Activated CD8-positive, alpha-beta memory T cell treated with anti-CD3 and anti-CD28 coated beads for 36 hours (primary cell): ENCODE data around the gene NRG2. TPM values are rescaled to one million over a fixed set of nuclear protein-coding genes. Genes with fewer than 3 reads are reported as not detected.

Source experiments
- CTCF ChIA-PET: fragments of 350-600 bp; sonication (Branson Sonifier 250); formaldehyde crosslinking; loops from one replicate; lab custom pipeline; 2021; ENCODE audit warnings: antibody characterized with exemption; lab: Charles Lee
- POLR2A ChIA-PET: fragments of 350-600 bp; sonication (Branson Sonifier 250); formaldehyde crosslinking; loops from one replicate; lab custom pipeline; 2021; ENCODE audit warnings: antibody characterized with exemption; lab: Charles Lee
- total RNA-seq, 2 experiments: library from RNA; stranded (reverse); gene quantifications; one replicate each; pipeline ENCODE4 v1.2.3, GENCODE V29; 2021

Gene NRG2
- total RNA-seq, 2 experiments from 2014 or later, result 0.15 to 0.17 TPM

DNA sequence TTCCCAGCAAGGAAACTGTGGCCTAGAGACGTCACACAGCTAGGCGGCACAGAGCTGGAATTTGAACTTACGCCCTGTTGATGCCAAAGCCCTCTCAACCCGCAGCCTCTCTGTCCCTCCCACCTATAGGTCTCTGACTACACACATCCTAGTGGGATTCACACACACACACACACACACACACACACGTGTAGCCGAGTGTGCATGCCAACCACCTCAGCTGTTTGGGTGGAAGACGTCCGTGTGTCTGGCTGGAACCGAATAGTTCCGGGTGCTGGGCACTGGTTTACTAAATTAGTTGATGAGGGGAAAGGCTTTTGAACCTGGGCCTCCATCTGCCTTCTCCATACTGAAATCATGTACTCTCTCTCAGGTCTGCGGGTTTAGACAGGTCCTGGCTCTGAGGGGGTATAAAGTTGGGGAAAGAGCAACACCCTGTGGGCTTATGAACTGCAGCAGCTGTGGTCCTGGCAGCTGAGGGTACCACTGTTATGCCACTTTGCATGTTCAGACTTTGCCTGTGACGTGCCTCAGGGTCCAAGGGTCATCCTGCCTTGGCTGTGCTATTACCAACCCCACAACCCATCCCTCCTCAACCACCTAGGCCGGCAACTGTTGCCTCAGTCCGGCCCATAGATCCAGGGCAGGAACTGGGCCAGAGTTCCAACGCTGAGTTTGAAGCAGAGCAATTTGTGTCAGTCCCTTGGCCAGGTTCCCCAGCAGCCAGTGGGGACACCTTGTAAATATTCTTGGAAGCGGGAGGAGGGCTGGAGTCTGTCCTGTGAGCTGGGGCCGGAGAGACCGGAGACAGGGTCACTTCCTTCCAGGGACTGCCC lies 197.0 kb downstream of the NRG2 start:
- CTCF ChIA-PET, result interaction anchor here (0.7 to 5.0 kb wide), 4 partner anchors 59 to 122 kb away, joined by 4 to 32 read pairs (median 4); no protein-coding TSS in a partner anchor
- POLR2A ChIA-PET, result no interaction called here

DNA sequence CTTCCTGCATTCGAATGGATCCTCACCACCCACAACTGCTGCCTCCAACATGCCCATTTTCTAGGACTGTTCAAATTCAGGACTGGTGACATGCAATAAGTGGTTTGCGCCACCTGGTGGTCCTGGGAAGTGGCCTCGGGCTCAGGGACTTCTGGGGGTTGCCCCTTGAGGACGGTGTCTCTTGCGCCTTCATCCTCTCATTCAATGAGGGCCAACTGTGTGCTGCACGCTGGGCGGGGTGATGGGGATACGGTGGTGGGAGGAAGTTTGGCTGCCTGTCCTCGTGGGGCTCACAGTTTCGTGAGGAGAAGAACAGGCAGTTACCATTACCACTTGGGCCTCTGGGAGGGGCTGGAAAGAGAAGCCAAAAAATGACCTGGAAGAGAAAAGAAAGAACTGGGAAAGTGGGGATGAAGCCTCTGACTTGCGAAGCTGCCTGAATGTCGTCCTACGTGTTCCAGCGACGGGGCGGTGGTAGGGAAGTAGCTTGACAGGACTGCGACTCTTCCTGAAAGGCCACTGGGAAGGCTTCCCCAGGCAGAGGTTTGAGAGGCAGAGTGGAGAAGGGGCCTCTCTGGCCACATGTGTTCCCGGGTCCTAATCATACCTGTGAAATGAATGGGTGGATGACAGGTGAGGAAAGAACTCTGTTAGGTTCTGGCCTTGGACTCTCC lies 198.5 kb downstream of the NRG2 start:
- ChIA-PET CTCF (interaction anchor here (0.9 to 5.0 kb wide), 8 partner anchors 8 to 124 kb away, joined by 3 to 32 read pairs (median 4); no protein-coding TSS in a partner anchor), POLR2A (no interaction called here)

DNA sequence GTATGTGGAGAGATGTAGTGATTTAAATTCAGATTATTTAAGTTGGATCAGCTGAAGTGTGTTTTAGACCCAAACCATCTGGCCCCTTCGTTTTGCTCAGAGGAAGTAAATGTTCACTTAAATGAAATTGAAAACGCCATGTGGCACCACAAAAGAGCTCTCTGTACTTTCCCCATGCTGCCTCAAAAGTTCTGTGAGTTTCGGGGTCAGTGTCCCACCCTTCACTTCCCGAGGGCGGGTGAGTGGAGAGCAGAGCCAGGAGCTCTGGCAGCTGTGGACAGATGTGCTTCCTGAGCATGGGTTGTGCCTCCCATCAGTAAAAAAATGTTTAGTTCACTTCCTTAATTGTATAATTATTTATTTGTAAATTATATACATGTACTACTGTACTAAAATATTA lies 199.1 kb downstream of the NRG2 start:
- POLR2A ChIA-PET, result no interaction called here
- CTCF ChIA-PET, result interaction anchor here (0.5 to 5.0 kb wide), 9 partner anchors 9 to 125 kb away, joined by 3 to 32 read pairs (median 3); no protein-coding TSS in a partner anchor

DNA sequence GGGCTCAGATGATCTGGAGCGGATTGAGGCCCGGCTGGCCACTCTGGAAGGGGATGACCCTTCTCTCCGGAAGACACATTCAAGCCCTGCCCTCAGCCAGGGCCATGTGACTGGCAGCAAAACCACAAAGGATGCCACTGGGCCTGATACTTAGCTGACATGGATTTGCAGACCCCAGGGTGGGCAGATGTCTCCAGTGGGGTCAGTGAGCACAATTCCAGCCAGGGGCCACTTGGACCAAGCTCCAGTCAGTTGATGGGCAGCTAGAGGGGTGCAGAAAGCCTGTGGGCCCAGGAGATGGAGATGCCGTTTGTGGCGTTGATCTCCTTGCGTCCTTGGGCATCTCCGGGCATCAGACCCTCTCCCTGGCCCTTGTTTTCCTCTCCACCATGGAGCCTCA lies 200.8 kb downstream of the NRG2 start:
- ChIA-PET CTCF (interaction anchor here (1.4 to 5.0 kb wide), 3 partner anchors 46 to 77 kb away, joined by 3 to 32 read pairs (median 6); partner anchors contain the start of gene PSD2), POLR2A (no interaction called here)

DNA sequence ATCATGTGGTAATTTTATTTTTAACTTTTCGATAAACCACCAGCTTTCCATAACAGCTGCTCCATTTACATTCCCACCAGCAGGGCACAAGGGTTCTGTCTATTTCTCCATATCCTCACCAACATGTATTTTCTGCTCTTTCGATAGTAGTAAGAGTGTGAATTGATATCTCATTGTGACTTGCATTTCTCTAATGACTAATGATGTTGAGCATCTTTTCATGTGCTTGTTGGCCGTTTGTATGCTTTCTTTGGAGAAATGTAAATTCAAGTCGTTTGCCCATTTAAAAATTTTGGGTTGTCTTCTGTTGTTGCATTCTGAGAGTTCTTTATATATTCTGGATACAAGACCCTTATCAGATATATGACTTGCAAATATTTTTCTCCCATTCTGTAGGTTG lies 201.6 kb downstream of the NRG2 start:
- CTCF ChIA-PET, result interaction anchor here (1.4 kb wide), 1 partner anchor 46 kb away, joined by 3 read pairs; the partner anchor contains the start of gene PSD2
- POLR2A ChIA-PET, result no interaction called here

DNA sequence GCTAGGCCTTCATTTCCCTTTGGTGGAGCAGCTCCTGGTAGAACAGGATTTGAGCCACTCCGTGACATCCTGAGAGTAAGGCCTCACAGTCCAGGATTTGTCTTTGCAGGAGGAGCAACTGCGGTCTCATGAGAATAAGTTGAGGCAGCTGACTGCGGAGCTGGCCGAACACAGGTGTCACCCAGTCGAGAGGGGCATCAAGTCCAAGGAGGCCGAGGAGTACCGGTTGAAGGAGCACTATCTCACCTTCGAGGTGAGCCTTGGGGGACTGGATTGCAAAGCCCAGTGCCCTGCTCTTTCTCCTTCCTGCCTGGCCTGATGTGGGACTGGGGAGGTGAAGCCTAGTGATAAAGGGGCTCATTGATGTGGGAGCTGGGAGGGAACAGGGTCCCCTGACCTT lies 203.2 kb downstream of the NRG2 start:
- CTCF ChIA-PET, result interaction anchor here (1.4 to 1.7 kb wide), 2 partner anchors 53 to 128 kb away, joined by 3 read pairs; no protein-coding TSS in a partner anchor
- POLR2A ChIA-PET, result no interaction called here

DNA sequence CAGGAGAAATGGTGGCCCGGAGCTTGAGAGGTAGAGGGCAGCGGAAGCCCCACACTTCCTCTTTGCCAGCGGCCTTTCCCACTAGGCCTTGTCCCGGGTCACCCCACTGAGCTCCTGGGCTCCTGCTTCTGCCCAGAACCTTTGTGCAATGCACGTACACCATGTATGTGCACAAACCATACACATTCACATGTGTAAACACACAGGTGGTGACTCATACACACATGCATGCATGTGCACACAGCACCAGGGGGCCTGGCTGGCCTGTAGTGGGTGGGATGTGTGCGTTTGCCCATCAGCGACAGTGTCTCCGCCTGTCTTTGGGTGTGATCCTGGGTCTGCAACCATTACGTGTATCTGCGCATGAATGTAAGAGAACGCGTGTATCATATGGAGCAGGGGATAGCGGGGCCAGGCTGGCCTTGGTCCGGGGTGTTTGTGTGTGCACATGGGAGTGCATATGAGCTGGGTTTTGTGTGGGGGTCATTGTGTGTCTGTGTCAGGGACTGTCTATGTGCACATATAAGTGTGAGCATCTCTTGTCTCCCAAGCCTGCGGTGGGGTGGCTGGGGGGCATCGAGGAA lies 203.8 kb downstream of the NRG2 start:
- CTCF ChIA-PET, result interaction anchor here (1.4 to 1.7 kb wide), 2 partner anchors 52 to 129 kb away, joined by 3 read pairs; no protein-coding TSS in a partner anchor
- POLR2A ChIA-PET, result no interaction called here

DNA sequence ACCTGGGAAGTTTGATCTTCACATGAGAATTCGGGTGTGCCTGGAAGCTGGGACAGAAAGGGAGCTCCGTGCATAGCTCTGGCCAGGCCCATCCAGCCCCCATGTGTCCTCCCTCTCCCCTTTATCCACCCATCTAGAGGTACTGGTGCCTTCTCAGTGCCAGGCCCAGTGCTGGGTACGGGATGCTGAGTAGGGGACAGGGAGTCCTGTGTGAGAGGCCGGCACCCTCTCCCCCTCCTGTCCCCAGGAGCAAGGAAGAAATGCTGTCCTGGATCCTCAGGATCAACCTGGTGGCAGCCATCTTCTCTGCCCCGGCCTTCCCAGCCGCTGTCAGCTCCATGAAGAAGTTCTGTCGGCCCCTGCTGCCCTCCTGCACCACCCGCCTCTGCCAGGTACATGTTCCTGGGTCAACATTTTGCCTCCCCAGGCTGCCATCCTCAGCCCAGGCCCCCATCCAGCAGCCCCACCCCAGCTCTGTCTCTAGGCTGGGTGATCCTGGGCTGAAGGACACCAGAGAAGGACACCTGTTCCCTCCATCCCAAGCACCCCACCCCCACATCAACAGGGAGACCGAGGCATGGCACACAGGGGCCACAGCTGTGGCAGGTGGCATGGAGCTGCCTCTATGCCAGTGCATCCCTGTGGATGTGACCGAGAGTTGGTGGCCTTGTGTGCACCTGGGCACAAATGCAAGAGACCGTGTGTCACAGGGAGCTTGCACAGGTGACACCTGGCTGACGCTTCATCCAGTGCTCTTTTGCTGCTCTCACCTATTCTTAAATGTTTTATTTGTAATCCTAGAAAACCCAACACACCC lies 204.5 kb downstream of the NRG2 start:
- POLR2A ChIA-PET, result no interaction called here

DNA sequence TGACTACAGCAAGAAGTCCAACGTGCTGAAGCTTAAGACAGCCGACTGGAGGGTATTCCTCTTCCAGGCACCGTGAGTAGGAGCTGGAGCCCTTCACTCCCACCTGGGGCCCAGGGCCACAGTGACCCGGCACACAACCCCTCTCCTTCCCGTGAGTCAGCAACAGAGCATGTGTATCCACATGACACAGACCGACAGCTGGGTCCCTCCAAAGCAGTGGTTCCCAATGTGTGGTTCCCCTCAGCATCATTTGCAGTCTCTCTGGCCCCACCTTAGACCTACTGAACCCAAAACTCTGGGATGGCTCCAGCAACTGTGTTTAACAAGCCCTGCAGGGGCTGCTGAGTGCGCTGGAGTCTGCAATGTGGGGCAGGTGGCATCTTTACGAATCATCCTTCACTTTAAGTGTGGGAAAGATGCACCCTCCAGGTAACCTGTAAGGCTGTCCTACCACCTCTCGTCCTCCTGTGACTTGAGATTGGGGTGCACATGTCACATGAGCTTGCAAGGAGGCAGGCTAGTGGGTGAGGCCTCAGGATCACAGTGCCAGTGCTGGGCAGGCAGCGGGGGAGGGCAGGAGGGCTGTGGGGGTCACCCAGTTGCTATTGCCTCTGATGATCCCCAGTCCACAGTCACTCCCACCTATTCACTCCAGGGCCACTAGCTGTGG lies 205.3 kb downstream of the NRG2 start:
- ChIA-PET CTCF (interaction anchor here (1.2 kb wide), 1 partner anchor 129 kb away, joined by 4 read pairs; no protein-coding TSS in a partner anchor), POLR2A (no interaction called here)

More for the DNA sequence above, 204.5 kb downstream of the NRG2 start:
- CTCF ChIA-PET, result interaction anchor here (1.2 to 1.7 kb wide), 3 partner anchors 51 to 130 kb away, joined by 3 to 4 read pairs (median 3); no protein-coding TSS in a partner anchor

DNA sequence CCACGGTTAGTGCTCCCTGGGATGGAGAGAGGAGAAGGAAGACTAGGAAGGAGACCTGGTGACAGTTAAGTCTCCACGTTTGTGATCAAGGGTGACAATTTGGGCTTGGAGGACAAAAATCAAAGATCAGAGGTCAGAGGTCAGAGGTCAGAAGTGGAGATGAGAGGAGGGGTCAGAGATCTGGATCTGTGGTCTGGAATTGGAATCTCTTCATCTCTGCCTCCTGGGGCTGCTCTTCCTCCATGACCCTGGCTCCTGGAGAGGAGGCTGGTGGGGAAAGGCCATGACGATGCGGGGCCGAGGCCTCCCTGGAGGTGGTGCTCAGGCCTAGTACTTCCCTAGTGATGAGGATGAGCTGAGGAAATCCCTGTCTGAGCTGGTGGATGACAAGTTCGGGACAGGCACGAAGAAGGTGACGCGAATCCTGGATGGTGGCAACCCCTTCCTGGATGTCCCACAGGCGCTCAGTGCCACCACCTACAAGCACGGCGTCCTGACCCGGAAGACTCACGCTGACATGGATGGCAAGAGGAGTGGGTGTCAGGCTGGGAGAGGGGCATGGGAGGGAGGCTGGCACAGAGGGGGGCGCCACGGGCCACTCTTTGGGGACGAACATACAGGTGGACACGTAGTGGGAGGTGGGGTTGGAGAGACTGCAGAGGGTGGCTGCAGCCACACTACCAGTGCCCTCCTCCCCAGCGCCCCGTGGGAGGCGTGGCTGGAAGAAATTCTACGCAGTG lies 206.5 kb downstream of the NRG2 start:
- POLR2A ChIA-PET, result no interaction called here

DNA sequence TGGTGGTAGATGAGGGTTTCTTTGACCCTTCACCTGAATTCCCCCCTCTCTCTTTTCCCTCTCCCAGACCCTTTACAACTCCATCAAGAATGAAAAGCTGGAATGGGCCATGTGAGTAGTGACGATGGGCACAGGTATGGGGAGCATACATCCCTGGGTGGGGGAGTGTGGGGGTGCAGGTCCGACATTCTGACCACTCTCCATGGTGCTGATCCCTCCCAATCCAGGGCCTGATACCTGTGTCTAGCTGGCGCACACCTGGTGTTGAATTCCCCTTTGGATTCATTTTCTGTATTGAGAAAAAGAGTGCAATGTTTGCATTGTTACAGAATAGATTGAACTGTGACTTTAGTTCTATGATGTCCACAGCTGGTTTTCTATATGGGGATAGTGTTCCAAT lies 207.4 kb downstream of the NRG2 start:
- ChIA-PET CTCF (interaction anchor here (0.6 kb wide), 1 partner anchor 322 kb away, joined by 5 read pairs; no protein-coding TSS in a partner anchor), POLR2A (no interaction called here)

More for the DNA sequence above, 206.5 kb downstream of the NRG2 start:
- CTCF ChIA-PET, result no interaction called here

DNA sequence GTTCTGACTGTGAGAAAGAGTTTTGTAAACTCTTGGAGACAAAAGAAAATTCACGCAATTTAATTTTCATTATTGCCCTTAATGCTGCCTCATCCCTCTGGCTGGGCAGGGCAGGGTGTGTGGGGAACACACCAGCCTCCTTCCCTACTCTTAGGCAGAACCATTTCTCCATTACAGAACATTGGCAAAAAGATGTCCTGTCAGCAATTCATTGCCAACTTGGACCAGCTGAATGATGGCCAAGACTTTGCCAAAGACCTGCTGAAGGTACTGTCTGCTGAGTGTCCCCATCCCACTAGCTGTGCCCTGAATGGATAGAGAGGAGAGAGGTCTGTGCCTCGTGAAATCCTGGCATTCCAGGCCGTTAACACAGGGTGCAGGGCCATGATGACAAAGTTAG lies 209.6 kb downstream of the NRG2 start:
- CTCF ChIA-PET, result interaction anchor here (2.0 kb wide), 1 partner anchor 135 kb away, joined by 4 read pairs; no protein-coding TSS in a partner anchor
- POLR2A ChIA-PET, result no interaction called here

DNA sequence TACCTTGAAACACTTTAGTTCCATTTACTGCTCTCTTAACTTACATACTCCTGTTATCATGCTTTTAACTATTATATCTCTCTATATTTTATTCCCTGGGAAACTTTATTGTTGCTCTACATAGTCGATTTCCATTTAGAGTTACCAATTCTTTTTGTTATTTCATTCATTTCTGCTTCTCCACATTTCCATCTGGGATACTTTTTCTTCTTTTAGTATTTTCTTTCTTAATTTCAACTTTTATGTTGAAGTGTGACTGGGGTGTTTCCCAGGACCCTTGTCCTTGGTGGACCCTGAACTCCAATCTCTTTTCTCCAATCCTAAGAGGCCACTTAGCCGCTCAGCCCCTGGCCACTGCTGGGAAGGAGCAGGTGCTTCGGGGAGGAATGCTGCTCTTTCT lies 211.5 kb downstream of the NRG2 start:
- CTCF ChIA-PET, result no interaction called here

DNA sequence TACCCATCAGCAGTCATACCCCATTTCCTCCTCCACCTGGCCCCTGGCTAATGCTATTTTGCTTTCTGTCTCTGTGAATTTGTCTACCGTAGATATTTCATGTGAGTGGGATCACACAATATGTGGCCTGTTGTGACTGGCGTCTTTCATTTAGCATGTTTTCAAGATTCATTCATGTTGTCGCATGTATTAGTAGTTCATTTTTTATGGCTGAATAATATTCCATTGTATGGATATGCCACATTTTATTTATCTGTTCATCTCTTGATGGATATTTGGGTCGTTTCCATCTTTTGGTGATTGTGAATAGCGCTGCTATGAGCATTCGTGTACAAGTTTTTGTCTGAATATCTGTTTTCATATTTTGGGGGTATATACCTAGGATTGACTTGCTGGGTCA lies 213.6 kb downstream of the NRG2 start:
- CTCF ChIA-PET, result no interaction called here
- POLR2A ChIA-PET, result no interaction called here

More for the DNA sequence above, 211.5 kb downstream of the NRG2 start:
- POLR2A ChIA-PET, result no interaction called here

DNA sequence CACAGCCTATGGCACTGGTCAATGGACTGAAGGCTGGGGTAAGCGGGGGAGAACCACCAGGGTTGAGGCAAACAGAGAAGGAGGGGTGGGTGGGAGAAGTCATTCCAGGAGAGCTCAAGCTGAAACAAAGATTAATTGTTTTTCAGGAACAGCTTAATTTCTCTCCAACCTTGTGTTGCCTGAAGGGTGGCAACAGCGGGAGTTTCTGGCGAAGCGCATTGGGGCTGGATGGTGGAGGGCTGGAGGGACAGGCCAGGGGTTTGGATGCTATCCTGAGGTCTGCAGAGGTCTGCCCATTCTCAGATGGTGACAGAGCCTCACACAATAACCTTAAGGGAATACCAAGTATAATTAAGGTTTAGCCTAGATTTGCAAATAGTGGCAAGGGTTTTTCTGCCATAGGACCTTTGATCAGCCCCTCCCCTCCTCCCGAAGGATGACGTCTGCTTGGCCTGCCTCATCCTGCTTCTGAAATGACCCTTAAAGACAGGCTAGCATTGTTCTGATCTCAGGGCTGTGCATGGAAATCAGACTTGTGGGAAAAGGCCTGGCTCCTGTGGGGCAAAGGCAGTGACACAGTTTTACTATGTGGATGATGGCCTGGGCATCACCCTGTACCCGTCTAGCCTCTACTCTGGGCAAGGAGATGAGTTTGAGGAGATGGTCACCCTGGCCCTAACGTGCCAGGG lies 214.7 kb downstream of the NRG2 start:
- ChIA-PET POLR2A (no interaction called here), CTCF (no interaction called here)

DNA sequence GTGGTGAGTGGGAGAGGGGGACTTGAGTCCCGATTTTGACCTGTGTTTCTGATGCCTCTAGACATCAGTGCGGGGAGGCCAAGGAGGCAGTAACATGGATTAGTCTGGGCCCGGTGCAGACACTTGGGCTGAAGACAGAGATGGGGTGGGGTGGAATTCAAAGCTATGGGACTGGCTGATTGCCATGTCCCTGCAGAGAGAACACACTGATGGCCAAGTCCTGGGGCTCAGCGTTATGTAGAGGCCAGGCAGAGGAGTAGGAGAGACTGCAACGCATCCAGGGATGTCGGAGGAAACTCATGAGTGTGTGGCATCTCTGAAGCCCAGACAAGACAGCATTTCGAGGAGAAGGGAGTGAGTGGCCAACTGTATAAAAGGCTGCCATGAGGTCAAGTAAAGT lies 217.4 kb downstream of the NRG2 start:
- ChIA-PET CTCF (interaction anchor here (0.6 kb wide), 1 partner anchor 45 kb away, joined by 3 read pairs; no protein-coding TSS in a partner anchor), POLR2A (no interaction called here)
